HCT116 (cell line): Measurements from ENCODE around the gene SYCP3. TPM values are rescaled to one million over a fixed set of nuclear protein-coding genes. Genes with fewer than 3 reads are reported as not detected.

Source experiments
- ATAC-seq: fragments of 200-7000 bp; cut with Tn5 transposase; 2 replicates; pipeline ENCODE4 v1.9.1; 2020; ENCODE audit warnings: mild to moderate bottlenecking, moderate library complexity
- BruUV-seq: library from RNA; stranded (reverse); fragments of 400-500 nt; replicated peaks from 2 replicates; lab custom pipeline; 2021; lab: Mats Ljungman, UMichigan
- CTCF ChIA-PET: fragments of 300-600 bp; sonication (Branson Sonifier 250); formaldehyde crosslinking; loops from one replicate; lab custom pipeline; 2021; ENCODE audit warnings: antibody characterized with exemption; lab: Charles Lee
- POLR2A ChIA-PET: fragments of 300-600, 350-600 bp; sonication (Branson Sonifier 250); formaldehyde crosslinking; loops from one replicate; lab custom pipeline; 2021; ENCODE audit warnings: antibody characterized with exemption; lab: Charles Lee
- RAD21 ChIA-PET, 2 experiments: fragments of 300-600 bp; sonication (Branson Sonifier 250); formaldehyde crosslinking; loops; one replicate each; lab custom pipeline; 2023; ENCODE audit warnings: low total read pairs in 2 of 2; ENCODE audit not compliant: uncharacterized antibody in 2 of 2, unreplicated experiment in 2 of 2, low non-redundant PET in 1 of 2; lab: Charles Lee
- DNase-seq: peaks from one replicate; pipeline ENCODE4 v3.0.0-alpha.2; 2010; ENCODE audit warnings: low read depth, low spot score
- H2AFZ ChIP-seq: fragments of 200-600 bp; shearing (Covaris generic), sonication (generic); 2 replicates; pipeline ENCODE4 v1.6.1; 2017; ENCODE audit warnings: low read depth, mixed run types, mixed read lengths, antibody characterized with exemption, low read length; ENCODE audit not compliant: poor library complexity, severe bottlenecking
- H3K27ac ChIP-seq: 2 replicates; pipeline ENCODE4 v1.5.1; 2012; ENCODE audit warnings: low read depth, low read length
- H3K27me3 ChIP-seq: fragments of 200-600 bp; sonication (generic); 2 replicates; pipeline ENCODE4 v1.6.1; 2016; ENCODE audit warnings: mixed run types, low read length, mixed read lengths; ENCODE audit not compliant: insufficient read depth
- H3K36me3 ChIP-seq, 2 experiments: fragments of 200-500 bp in 1 of 2; fragments of 200-600 bp in 1 of 2; sonication (Bioruptor generic) in 1 of 2; sonication (generic) in 1 of 2; 2 replicates each; pipeline versions ENCODE4 v1.5.1 to v1.6.1; 2014 to 2016; ENCODE audit warnings: low read length in 2 of 2, inconsistent platforms in 1 of 2, mixed read lengths in 1 of 2, mixed run types in 1 of 2; ENCODE audit not compliant: insufficient read depth in 2 of 2, control insufficient read depth in 1 of 2
- H3K4me1 ChIP-seq, 2 experiments: fragments of 200-600 bp in 1 of 2; sonication (generic) in 1 of 2; 2 replicates each; pipeline versions ENCODE4 v1.5.1 to v1.6.1; 2012 to 2017; ENCODE audit warnings: low read length in 2 of 2, inconsistent platforms in 1 of 2, mild to moderate bottlenecking in 1 of 2, mixed read lengths in 1 of 2, mixed run types in 1 of 2, moderate library complexity in 1 of 2; ENCODE audit not compliant: insufficient read depth in 2 of 2, control insufficient read depth in 1 of 2
- H3K4me2 ChIP-seq: fragments of 200-600 bp; sonication (generic); 2 replicates; pipeline ENCODE4 v1.6.1; 2017; ENCODE audit warnings: mixed run types, low read length, mixed read lengths
- H3K4me3 ChIP-seq, 2 experiments: fragments of 200-600 bp in 1 of 2; sonication (generic) in 1 of 2; replicated peaks in 1 of 2; 2 replicates each; pipeline ENCODE4 v1.5.1; 2011 to 2016; ENCODE audit warnings: low read length in 2 of 2, control low read depth in 1 of 2, low read depth in 1 of 2, mild to moderate bottlenecking in 1 of 2, mixed read lengths in 1 of 2, mixed run types in 1 of 2
- H3K79me2 ChIP-seq: fragments of 200-600 bp; sonication (generic); 2 replicates; pipeline ENCODE4 v1.6.1; 2017; ENCODE audit warnings: mild to moderate bottlenecking, mixed run types, low read length, moderate library complexity, mixed read lengths; ENCODE audit not compliant: insufficient read depth
- H3K9ac ChIP-seq: fragments of 200-600 bp; sonication (generic); 2 replicates; pipeline ENCODE4 v1.6.1; 2016; ENCODE audit warnings: low read length, mixed read lengths
- H3K9me2 ChIP-seq: fragments of 200-600 bp; sonication (generic), shearing (Covaris generic); 2 replicates; pipeline ENCODE4 v1.6.1; 2017; ENCODE audit warnings: mixed run types, mild to moderate bottlenecking, moderate library complexity; ENCODE audit not compliant: insufficient read depth
- H3K9me3 ChIP-seq, 2 experiments: fragments of 200-500 bp in 1 of 2; fragments of 200-600 bp in 1 of 2; sonication (Bioruptor generic) in 1 of 2; sonication (generic) in 1 of 2; 2 replicates each; pipeline ENCODE4 v1.6.1; 2014 to 2017; ENCODE audit warnings: low read length in 2 of 2, mixed read lengths in 2 of 2, inconsistent platforms in 1 of 2, low read depth in 1 of 2, mild to moderate bottlenecking in 1 of 2, mixed run types in 1 of 2, moderate library complexity in 1 of 2; ENCODE audit not compliant: control insufficient read depth in 1 of 2, insufficient read depth in 1 of 2
- H4K20me1 ChIP-seq: fragments of 200-600 bp; sonication (generic), shearing (Covaris generic); 2 replicates; pipeline ENCODE4 v1.6.1; 2017; ENCODE audit warnings: mixed run types, mild to moderate bottlenecking, moderate library complexity; ENCODE audit not compliant: insufficient read depth
- CBX3 ChIP-seq: IDR thresholded peaks from 2 replicates; pipeline ENCODE4 v1.6.1; 2012; ENCODE audit warnings: low read depth
- CEBPB ChIP-seq: IDR thresholded peaks from 2 replicates; pipeline ENCODE4 v1.6.1; 2012; ENCODE audit warnings: low read depth
- EGR1 ChIP-seq: IDR thresholded peaks from 2 replicates; pipeline ENCODE4 v1.6.1; 2012; ENCODE audit warnings: low read depth
- ELF1 ChIP-seq: IDR thresholded peaks from 2 replicates; pipeline ENCODE4 v1.6.1; 2012; ENCODE audit warnings: low read depth, borderline replicate concordance
- EZH2phosphoT487 ChIP-seq: fragments of 200-600 bp; IDR thresholded peaks from 2 replicates; pipeline ENCODE4 v1.6.1; 2018; ENCODE audit warnings: antibody characterized with exemption, borderline replicate concordance
- JUND ChIP-seq: IDR thresholded peaks from 2 replicates; pipeline ENCODE4 v1.6.1; 2012
- POLR2A ChIP-seq: IDR thresholded peaks from 2 replicates; pipeline ENCODE4 v1.7.0; 2011; ENCODE audit warnings: borderline replicate concordance; ENCODE audit not compliant: insufficient read depth, insufficient read length; ENCODE audit errors: extremely low read depth
- RAD21 ChIP-seq: IDR thresholded peaks from 2 replicates; pipeline ENCODE4 v1.6.1; 2012; ENCODE audit warnings: low read depth, mild to moderate bottlenecking
- SP1 ChIP-seq: IDR thresholded peaks from 2 replicates; pipeline ENCODE4 v1.6.1; 2012; ENCODE audit warnings: low read depth
- SRF ChIP-seq: IDR thresholded peaks from 2 replicates; pipeline ENCODE4 v1.6.1; 2012; ENCODE audit warnings: low read depth
- TCF7L2 ChIP-seq: IDR thresholded peaks from 2 replicates; pipeline ENCODE4 v1.7.0; 2011; ENCODE audit warnings: borderline replicate concordance, inconsistent platforms; ENCODE audit not compliant: insufficient read depth, insufficient read length; ENCODE audit errors: extremely low read depth
- intact Hi-C: fragments of 100-400 bp; cut with micrococcal nuclease; formaldehyde crosslinking; loops from 2 replicates; pipeline ENCODE4 v1.10.0; 2022
- total RNA-seq: library from RNA; stranded (reverse); gene quantifications from one replicate; pipeline ENCODE4 v1.2.1, GENCODE V29; 2021; ENCODE audit not compliant: unreplicated experiment
- TF ChIP-seq, protein P1 (sequence below): IDR thresholded peaks from 2 replicates; pipeline ENCODE4 v1.6.1; 2011; ENCODE audit warnings: mild to moderate bottlenecking, low read length, moderate library complexity; ENCODE audit not compliant: insufficient replicate concordance; ENCODE audit errors: extremely low read depth
- TF ChIP-seq, protein P2 (sequence below), 3 experiments: fragments of 200-600 bp in 1 of 3; sonication (generic) in 1 of 3; IDR thresholded peaks in 2 of 3; conservative IDR thresholded peaks in 1 of 3; 2 replicates each; pipeline ENCODE4 v1.5.1; 2012 to 2017; ENCODE audit warnings: low read depth in 2 of 3, low read length in 2 of 3, antibody characterized with exemption in 1 of 3, borderline replicate concordance in 1 of 3, control low read depth in 1 of 3, mild to moderate bottlenecking in 1 of 3, mixed read lengths in 1 of 3, mixed run types in 1 of 3, moderate library complexity in 1 of 3; ENCODE audit not compliant: insufficient read depth in 1 of 3

SYCP3 gene
- total RNA-seq, 1 experiment from 2014 or later = not detected

- no peak overlapping the region for H2AFZ ChIP-seq
- H3K4me1 ChIP-seq = no peaks in the 10 kb centered on the region
- H3K9me2 ChIP-seq = no peaks in the 10 kb centered on the region
- H3K9ac ChIP-seq = no peak overlapping the region
- 0 out of 2 replicates have a peak, but pooled peaks cover 1% of the 10 kb centered on the region for H4K20me1 ChIP-seq
- H3K4me3 ChIP-seq = no peak overlapping the region
- intact Hi-C loops = loop anchor here (1.0 to 5.0 kb wide), 3 partner anchors 87 to 345 kb away; no protein-coding TSS in a partner anchor
- CTCF ChIA-PET = interaction anchor here (0.5 to 1.8 kb wide), 14 partner anchors 9 to 352 kb away, joined by 3 to 11 read pairs (median 4); partner anchors contain the start of gene ARL1
- no peaks in the 10 kb centered on the region for H3K9me3 ChIP-seq
- H3K27ac ChIP-seq = no peak overlapping the region
- DNase-seq = peak; percentile 13
- POLR2A ChIA-PET = no interaction called here
- no TSS peak for BruUV-seq
- ATAC-seq = peak; percentile 80
- no peaks in the 10 kb centered on the region for H3K27me3 ChIP-seq
- no peaks in the 10 kb centered on the region for H3K79me2 ChIP-seq
- TF ChIP-seq TCF7L2 (no peak), RAD21 (peak; percentile 75), SRF (no peak), EGR1 (no peak), POLR2A (no peak), JUND (no peak), CEBPB (no peak), EZH2phosphoT487 (no peak), SP1 (no peak), CBX3 (0 out of 2 replicates have a peak, but pooled peaks have one; percentile 37), ELF1 (no peak)
- TF ChIP-seq, protein P1, sequence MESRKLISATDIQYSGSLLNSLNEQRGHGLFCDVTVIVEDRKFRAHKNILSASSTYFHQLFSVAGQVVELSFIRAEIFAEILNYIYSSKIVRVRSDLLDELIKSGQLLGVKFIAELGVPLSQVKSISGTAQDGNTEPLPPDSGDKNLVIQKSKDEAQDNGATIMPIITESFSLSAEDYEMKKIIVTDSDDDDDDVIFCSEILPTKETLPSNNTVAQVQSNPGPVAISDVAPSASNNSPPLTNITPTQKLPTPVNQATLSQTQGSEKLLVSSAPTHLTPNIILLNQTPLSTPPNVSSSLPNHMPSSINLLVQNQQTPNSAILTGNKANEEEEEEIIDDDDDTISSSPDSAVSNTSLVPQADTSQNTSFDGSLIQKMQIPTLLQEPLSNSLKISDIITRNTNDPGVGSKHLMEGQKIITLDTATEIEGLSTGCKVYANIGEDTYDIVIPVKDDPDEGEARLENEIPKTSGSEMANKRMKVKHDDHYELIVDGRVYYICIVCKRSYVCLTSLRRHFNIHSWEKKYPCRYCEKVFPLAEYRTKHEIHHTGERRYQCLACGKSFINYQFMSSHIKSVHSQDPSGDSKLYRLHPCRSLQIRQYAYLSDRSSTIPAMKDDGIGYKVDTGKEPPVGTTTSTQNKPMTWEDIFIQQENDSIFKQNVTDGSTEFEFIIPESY = no peak
- TF ChIP-seq, protein P2, sequence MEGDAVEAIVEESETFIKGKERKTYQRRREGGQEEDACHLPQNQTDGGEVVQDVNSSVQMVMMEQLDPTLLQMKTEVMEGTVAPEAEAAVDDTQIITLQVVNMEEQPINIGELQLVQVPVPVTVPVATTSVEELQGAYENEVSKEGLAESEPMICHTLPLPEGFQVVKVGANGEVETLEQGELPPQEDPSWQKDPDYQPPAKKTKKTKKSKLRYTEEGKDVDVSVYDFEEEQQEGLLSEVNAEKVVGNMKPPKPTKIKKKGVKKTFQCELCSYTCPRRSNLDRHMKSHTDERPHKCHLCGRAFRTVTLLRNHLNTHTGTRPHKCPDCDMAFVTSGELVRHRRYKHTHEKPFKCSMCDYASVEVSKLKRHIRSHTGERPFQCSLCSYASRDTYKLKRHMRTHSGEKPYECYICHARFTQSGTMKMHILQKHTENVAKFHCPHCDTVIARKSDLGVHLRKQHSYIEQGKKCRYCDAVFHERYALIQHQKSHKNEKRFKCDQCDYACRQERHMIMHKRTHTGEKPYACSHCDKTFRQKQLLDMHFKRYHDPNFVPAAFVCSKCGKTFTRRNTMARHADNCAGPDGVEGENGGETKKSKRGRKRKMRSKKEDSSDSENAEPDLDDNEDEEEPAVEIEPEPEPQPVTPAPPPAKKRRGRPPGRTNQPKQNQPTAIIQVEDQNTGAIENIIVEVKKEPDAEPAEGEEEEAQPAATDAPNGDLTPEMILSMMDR (IDR thresholded peaks at IDR 0.05 in 2 of 3, conservative IDR thresholded peaks at IDR 0.05 in 1 of 3; ENCODE audit: borderline replicate concordance in 1 of 3, insufficient read depth in 1 of 3, low read depth in 2 of 3, low read length in 2 of 3) = peak; percentile 68 to 78 (median 72)
- RAD21 ChIA-PET = interaction anchor here (0.6 kb wide), 2 partner anchors 31 to 70 kb away, joined by 3 to 4 read pairs; no protein-coding TSS in a partner anchor
- H3K4me2 ChIP-seq = no peak overlapping the region
- H3K36me3 ChIP-seq = peaks cover 0 to 10% of the 10 kb centered on the region in 2 experiments; a peak in 2 of 4 replicates
These were observed 20.3 kb upstream of the SYCP3 start for GRCh38 chr12:101759396-101760047.
